ENCODE results near the gene PSMA1. TPM values are rescaled to one million over a fixed set of nuclear protein-coding genes. Genes with fewer than 3 reads are reported as not detected.

PSMA1 gene
- total and polyA plus RNA-seq, 12 donors: 92.4 to 304 (median 139) TPM

DNA sequence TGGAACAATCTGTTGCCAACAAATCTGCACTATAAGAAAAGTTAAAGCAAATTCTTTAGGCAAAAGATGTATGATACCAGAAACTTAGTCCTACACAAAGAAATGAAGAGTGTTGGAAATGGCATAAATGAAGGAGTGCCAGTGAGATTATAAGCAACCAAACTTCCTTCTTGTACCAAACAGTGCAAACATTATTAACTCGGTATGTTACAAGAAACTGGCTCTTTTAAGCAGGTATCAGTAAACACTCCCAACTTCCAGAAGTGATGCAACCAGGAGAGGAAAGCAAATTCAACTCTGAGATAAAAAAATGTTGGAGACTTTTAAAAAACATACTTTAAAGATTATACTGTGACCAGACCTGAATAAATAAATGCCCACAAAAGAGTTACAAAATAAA is 49.1 kb downstream of the PSMA1 start:
- H3K27ac ChIP-seq: no peak overlapping the region
- DNase-seq: no peak
- 91 to 97% (median 95%) methylated on average over 1 of the region's 1 CpG for WGBS, 4 donors
- no peaks in the 10 kb centered on the region for H3K9me3 ChIP-seq (replicated peaks in 1 of 3)
- H3K36me3 ChIP-seq (replicated peaks in 1 of 2): peaks cover 0 to 94% of the 10 kb centered on the region in 2 donors
- intact Hi-C loops (cut with DNase I): no loop called here
- peaks cover 0 to 18% of the 10 kb centered on the region in 2 donors for H3K4me1 ChIP-seq (replicated peaks in 1 of 2)
- no peak overlapping the region for H3K4me3 ChIP-seq
- no peaks in the 10 kb centered on the region for H3K27me3 ChIP-seq
- TF ChIP-seq POLR2A (IDR thresholded peaks at IDR 0.05) (no peak), CTCF (IDR thresholded peaks at IDR 0.05) (no peak)

- H3K4me1 ChIP-seq (replicated peaks in 1 of 2): peaks cover 0 to 4% of the 10 kb centered on the region in 2 donors
- H3K27ac ChIP-seq: no peak overlapping the region
- H3K4me3 ChIP-seq: no peak overlapping the region
- TF ChIP-seq POLR2A (IDR thresholded peaks at IDR 0.05) (no peak), CTCF (IDR thresholded peaks at IDR 0.05) (no peak)
- DNase-seq: no peak
- 89 to 98% (median 92%) methylated on average over 2 of the region's 2 CpGs for WGBS, 4 donors
- intact Hi-C loops (cut with DNase I): no loop called here
- H3K27me3 ChIP-seq: no peaks in the 10 kb centered on the region
- peaks cover 0 to 97% of the 10 kb centered on the region in 2 donors for H3K36me3 ChIP-seq (replicated peaks in 1 of 2)
- H3K9me3 ChIP-seq (replicated peaks in 1 of 3): no peaks in the 10 kb centered on the region
These were observed 56.6 kb downstream of the PSMA1 start for GRCh38 chr11:14463623-14464022.

- no peak overlapping the region for H3K4me3 ChIP-seq
- TF ChIP-seq POLR2A (IDR thresholded peaks at IDR 0.05) (no peak), CTCF (IDR thresholded peaks at IDR 0.05) (no peak)
- H3K36me3 ChIP-seq (replicated peaks in 1 of 2): peaks cover 0 to 84% of the 10 kb centered on the region in 2 donors
- H3K4me1 ChIP-seq (replicated peaks in 1 of 2): no peaks in the 10 kb centered on the region
- H3K27ac ChIP-seq: no peak overlapping the region
- no peaks in the 10 kb centered on the region for H3K9me3 ChIP-seq (replicated peaks in 1 of 3)
- no peaks in the 10 kb centered on the region for H3K27me3 ChIP-seq
- intact Hi-C loops (cut with DNase I): no loop called here
- no peak for DNase-seq
These were observed 60.0 kb downstream of the PSMA1 start for GRCh38 chr11:14460147-14460546.

DNA sequence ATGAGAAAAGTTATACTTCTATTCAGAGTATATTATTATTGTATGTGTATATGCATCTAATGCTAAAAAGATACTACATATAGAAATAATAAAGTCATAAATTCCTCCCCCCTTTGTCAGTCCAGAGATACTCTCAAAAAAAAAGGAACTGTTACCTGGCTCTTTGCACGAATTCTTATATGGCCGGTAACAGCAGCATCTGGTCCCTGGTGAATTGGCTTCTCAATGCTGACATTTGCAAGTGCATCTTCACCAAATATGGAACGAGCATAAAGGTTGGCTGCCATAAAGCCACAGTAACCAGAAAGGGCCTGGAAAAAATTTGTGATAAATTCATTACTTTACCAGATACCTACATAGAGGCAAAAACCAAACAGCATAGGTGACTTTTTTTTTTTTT is 61.8 kb downstream of the PSMA1 start:
- 87 to 91% (median 90%) methylated on average over 3 of the region's 3 CpGs for WGBS, 4 donors

More for the DNA sequence above, 61.8 kb downstream of the PSMA1 start:
- no peak for TF ChIP-seq CTCF (IDR thresholded peaks at IDR 0.05)
- no peak for TF ChIP-seq POLR2A (IDR thresholded peaks at IDR 0.05)
- Histone ChIP-seq H3K27me3 (no peaks in the 10 kb centered on the region), H3K4me3 (no peak overlapping the region), H3K36me3 (replicated peaks in 1 of 2) (peaks cover 0 to 68% of the 10 kb centered on the region in 2 donors), H3K4me1 (replicated peaks in 1 of 2) (no peaks in the 10 kb centered on the region), H3K9me3 (replicated peaks in 1 of 3) (no peaks in the 10 kb centered on the region), H3K27ac (no peak overlapping the region)
- intact Hi-C loops (cut with DNase I): loop anchor here in 1 of 2 donors (10.0 kb wide), 1 partner anchor 164 kb away; no protein-coding TSS in a partner anchor
- no peak for DNase-seq

Data from adrenal gland (tissue), 12 donors.